HG02970 (cell line): Measurements from ENCODE around the gene HHLA2.
A peak's percentile ranks its signal among the peaks of the same experiment; 100 is the strongest.
"Not testable (repeated sequence)": the region's sequence is repeated elsewhere in the genome, so short reads cannot be mapped to it uniquely, and the experiment has no call there.

ENCODE experiments used
- ATAC-seq: cut with Tn5 transposase; IDR thresholded peaks from one replicate; pipeline ENCODE4 v1.9.1; 2021; ENCODE audit warnings: mild to moderate bottlenecking, moderate library complexity, moderate number of reproducible peaks; ENCODE audit not compliant: unreplicated experiment, low FRiP score

The HHLA2 gene

GRCh38 chr3:108296239-108296638, at the start of gene HHLA2:
TSS of gene HHLA2 (plus strand) at chr3:108296548. CDS start at chr3:108351814, 55,266 bp downstream.
- ATAC-seq, result no peak

GRCh38 chr3:108250626-108251025, 45.7 kb upstream of the HHLA2 start:
- no peak for ATAC-seq

- no peak for ATAC-seq
Measured at GRCh38 chr3:108251265-108251664, 45.1 kb upstream of the HHLA2 start.

GRCh38 chr3:108251844-108252243, 44.5 kb upstream of the HHLA2 start:
- ATAC-seq, result no peak

GRCh38 chr3:108255131-108255530, 41.2 kb upstream of the HHLA2 start:
- no peak for ATAC-seq

- ATAC-seq, result not testable (repeated sequence)
Measured at GRCh38 chr3:108264534-108265298, 31.6 kb upstream of the HHLA2 start.

GRCh38 chr3:108268235-108268634, 28.1 kb upstream of the HHLA2 start:
- not testable (repeated sequence) for ATAC-seq

- ATAC-seq, result no peak
Measured at GRCh38 chr3:108271626-108272025, 24.7 kb upstream of the HHLA2 start.

GRCh38 chr3:108279066-108279465, 17.3 kb upstream of the HHLA2 start:
- ATAC-seq, result not testable (repeated sequence)

GRCh38 chr3:108280476-108280875, 15.9 kb upstream of the HHLA2 start:
- ATAC-seq, result no peak

- ATAC-seq, result no peak
Measured at GRCh38 chr3:108281670-108282069, 14.7 kb upstream of the HHLA2 start.

- ATAC-seq, result no peak
Measured at GRCh38 chr3:108283006-108283405, 13.3 kb upstream of the HHLA2 start.

GRCh38 chr3:108283989-108284388, 12.4 kb upstream of the HHLA2 start:
- ATAC-seq, result no peak

GRCh38 chr3:108285176-108285575, 11.2 kb upstream of the HHLA2 start:
- no peak for ATAC-seq

- no peak for ATAC-seq
Measured at GRCh38 chr3:108287146-108287545, 9.2 kb upstream of the HHLA2 start.

GRCh38 chr3:108288193-108288592, 8.2 kb upstream of the HHLA2 start:
- not testable (repeated sequence) for ATAC-seq

GRCh38 chr3:108289159-108289558, 7.2 kb upstream of the HHLA2 start:
- ATAC-seq, result no peak

GRCh38 chr3:108292450-108292849, 3.9 kb upstream of the HHLA2 start:
- ATAC-seq, result no peak

GRCh38 chr3:108292905-108293328, 3.4 kb upstream of the HHLA2 start:
- ATAC-seq, result no peak

GRCh38 chr3:108293858-108294257, 2.5 kb upstream of the HHLA2 start:
- peak; percentile 61 for ATAC-seq

- no peak for ATAC-seq
Measured at GRCh38 chr3:108295421-108296175, 750 bp upstream of the HHLA2 start.

GRCh38 chr3:108297647-108298046, 1.3 kb downstream of the HHLA2 start:
- no peak for ATAC-seq
